ENCODE results near the gene UVSSA.
A peak's percentile ranks its signal among the peaks of the same experiment; 100 is the strongest.

The UVSSA gene

DNA sequence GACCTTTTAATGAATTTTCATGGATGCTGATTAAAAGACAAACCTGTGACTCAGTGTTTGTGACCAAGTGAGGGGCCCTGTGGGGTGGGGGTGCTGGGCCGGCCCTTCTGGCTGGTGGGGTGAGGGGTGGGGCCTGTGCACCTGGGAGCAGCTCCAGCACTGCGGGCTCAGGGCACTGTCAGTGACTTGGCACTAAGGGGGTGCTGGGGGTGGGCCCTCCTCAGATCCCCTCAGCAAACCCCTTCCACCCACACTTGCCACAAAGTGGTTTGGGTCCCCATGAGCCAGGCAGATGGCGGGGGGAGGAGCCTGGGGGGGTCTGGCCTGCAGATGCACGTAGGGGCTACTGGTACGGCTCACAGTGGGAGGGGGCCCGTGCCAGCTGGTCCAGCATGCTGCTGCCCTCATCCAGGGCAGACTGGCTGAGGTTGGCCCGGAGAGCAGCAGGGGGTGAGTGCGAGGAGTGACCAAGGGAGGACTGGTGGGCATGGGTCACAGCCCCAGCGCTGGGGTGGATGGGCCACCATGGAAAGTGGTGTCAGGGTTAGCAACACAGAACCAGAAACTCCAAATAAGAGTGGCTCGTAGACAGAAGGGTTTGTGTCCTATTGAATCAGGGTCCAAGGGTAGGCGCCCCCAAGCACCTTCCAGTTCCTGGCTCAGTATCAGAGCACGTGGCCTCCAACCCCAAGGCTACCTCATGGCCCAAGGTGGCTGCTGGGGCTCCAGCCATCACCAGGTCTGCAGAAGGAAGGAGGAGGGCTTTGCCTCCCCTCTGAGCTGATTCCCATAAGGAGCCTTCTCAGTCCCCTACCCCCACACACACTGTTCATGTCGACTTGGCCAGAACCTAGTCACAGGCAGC is 49.2 kb downstream of the UVSSA start:
- H3K36me3 ChIP-seq (ENCODE audit: control insufficient read depth, insufficient read depth, low read length), result no peaks in the 10 kb centered on the region
- H3K4me3 ChIP-seq (ENCODE audit: low read depth, low read length), result no peak overlapping the region
- H3K9me3 ChIP-seq (ENCODE audit: control insufficient read depth, insufficient read depth, low read length), result peaks cover 8% of the 10 kb centered on the region
- peaks cover 5% of the 10 kb centered on the region for H3K27me3 ChIP-seq (ENCODE audit: control insufficient read depth, insufficient read depth, low read length)
- H3K9ac ChIP-seq (ENCODE audit: low read depth, low read length), result no peak overlapping the region
- no peaks in the 10 kb centered on the region for H3K4me1 ChIP-seq (ENCODE audit: control insufficient read depth, insufficient read depth, low read length)

DNA sequence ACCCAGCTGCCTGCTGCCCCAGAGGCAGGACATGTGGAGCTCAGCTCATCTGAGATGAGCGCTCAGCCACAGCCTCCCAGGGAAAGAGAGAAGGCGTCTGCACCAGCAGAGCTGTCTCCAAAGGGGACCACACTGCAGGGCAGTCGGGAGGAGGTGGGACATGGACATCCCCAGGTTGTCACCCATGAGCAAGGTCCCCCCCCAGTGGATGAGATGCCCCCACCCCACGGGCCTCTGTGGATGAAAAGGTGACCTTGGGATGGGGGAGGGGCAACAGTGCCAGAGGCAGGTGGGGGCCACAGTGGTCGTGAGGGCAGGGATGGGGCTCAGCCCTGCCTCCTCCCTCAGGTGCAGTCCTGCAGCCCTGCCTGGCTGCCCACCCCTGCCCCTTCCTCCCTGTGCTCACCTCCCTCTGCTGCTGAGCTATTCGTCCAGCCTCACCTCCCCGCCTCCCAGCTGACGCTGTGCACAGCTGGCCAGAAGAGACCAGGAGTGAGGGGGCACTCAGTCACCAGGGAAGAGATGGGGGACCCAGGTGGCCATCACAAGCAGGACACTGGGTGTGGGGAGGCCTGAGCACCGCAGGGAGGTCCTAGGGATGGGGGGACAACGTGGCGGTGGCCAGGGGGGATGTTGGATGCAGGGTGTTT is 49.9 kb downstream of the UVSSA start:
- Histone ChIP-seq H3K27me3 (ENCODE audit: control insufficient read depth, insufficient read depth, low read length) (peaks cover 11% of the 10 kb centered on the region), H3K9ac (ENCODE audit: low read depth, low read length) (no peak overlapping the region), H3K9me3 (ENCODE audit: control insufficient read depth, insufficient read depth, low read length) (peaks cover 8% of the 10 kb centered on the region), H3K36me3 (ENCODE audit: control insufficient read depth, insufficient read depth, low read length) (no peaks in the 10 kb centered on the region), H3K4me3 (ENCODE audit: low read depth, low read length) (no peak overlapping the region), H3K4me1 (ENCODE audit: control insufficient read depth, insufficient read depth, low read length) (no peaks in the 10 kb centered on the region)

DNA sequence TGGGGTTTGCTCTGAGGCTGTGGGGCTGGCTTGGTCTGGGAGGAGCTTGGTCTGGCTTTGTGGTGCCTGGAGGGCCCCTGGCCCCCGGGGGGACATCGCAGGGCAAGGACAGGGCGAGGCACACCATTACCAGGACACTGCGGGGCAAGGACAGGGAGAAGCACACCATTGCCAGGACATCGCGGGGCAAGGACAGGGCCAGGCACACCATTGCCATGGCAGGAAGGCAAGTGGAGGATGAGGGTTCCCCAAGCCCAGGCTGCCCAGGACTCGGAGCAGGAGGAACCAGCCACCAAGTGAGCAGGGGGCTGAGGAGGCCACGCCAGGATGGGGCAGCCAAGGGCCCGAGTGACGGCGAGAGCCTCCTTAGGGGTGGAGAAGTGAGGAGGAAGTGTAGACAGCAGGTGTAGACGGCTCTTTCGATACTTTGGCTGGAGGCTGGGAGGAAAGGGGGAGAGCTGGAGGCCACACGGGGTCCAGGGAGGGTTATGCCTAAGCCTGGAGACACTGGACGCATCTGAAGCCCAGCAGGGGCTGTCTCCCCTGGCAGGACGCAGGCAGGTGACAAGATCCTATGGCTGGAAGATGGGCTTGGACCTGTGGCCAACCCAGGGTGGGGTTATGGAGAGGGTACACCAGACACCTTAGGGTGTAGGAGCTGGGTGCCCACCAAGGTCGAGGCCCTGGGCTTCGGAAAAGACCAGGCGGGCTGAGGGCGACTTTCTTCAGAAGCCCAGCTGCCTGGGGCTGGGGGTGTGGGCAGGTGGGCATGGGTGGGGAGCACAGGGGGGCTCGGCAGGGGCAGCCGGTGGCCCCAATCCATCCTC is 51.9 kb downstream of the UVSSA start:
- Histone ChIP-seq H3K9ac (ENCODE audit: low read depth, low read length) (no peak overlapping the region), H3K36me3 (ENCODE audit: control insufficient read depth, insufficient read depth, low read length) (no peaks in the 10 kb centered on the region), H3K4me3 (ENCODE audit: low read depth, low read length) (no peak overlapping the region), H3K4me1 (ENCODE audit: control insufficient read depth, insufficient read depth, low read length) (no peaks in the 10 kb centered on the region), H3K9me3 (ENCODE audit: control insufficient read depth, insufficient read depth, low read length) (peaks cover 8% of the 10 kb centered on the region), H3K27me3 (ENCODE audit: control insufficient read depth, insufficient read depth, low read length) (peaks cover 22% of the 10 kb centered on the region)

DNA sequence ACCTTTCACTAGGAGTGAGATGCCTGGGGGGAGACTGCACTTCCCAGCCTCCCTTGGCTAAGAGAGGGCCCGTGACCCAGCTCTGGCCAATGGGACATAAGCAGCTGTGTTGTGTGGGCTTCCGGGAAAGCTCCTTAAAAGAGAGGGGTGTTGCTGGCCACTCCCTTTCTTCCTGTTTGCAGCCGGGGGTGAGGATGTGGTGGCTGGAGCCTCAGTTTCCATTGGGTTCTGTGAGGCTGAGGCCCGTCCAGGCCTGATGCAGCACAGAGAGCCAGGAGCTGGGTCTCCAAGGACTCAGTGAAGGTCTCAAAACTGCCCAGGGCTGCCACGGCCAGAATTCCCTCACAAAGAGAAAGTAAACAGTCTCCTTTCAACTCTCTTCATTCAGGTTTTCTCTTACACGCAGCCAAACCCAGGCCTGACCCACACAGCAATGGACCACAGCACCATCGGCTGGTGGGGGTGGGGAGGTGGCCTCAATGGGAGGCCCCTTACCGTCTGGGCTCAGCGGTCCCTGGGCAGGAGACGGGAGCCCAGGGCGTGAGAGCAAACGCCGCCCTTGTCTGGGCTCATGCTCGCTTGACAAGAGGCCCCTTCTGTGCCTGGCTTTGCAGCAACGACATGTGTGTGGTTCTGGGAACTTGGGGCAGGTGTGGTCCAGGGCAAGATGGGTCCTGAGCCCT is 52.6 kb downstream of the UVSSA start:
- H3K9ac ChIP-seq (ENCODE audit: low read depth, low read length), result no peak overlapping the region
- no peaks in the 10 kb centered on the region for H3K4me1 ChIP-seq (ENCODE audit: control insufficient read depth, insufficient read depth, low read length)
- H3K27me3 ChIP-seq (ENCODE audit: control insufficient read depth, insufficient read depth, low read length), result peaks cover 29% of the 10 kb centered on the region
- H3K4me3 ChIP-seq (ENCODE audit: low read depth, low read length), result no peak overlapping the region
- H3K36me3 ChIP-seq (ENCODE audit: control insufficient read depth, insufficient read depth, low read length), result no peaks in the 10 kb centered on the region
- peaks cover 8% of the 10 kb centered on the region for H3K9me3 ChIP-seq (ENCODE audit: control insufficient read depth, insufficient read depth, low read length)

DNA sequence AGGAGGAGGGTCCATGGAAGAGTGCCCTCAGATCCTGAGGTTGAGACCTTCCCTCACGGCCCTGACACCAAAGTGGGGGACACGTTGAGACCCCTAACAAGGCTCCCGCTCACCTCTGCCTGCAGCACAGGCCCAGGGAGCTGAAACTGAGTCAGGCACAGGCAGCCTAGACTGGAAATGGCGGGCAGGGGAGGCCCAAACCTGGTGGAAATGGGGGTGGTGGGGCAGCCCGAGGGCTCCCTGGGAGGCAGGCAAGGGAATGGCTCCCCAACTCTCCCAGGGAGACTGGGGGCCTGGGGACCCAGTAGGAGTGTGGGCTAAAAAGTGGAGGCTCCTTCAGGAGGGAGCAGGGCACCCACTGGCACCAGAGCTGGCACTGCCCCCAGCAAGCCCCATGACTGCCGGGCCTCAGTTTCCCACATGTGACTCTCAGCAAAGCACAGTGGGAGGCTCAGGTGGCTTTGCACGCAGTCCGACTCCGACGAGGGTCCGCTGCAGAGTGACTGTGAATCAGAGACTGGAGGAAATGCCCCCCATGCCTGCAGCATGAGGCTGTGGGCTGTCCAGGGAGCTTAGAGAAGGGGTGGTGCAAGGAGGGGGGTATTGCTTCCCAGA is 53.3 kb downstream of the UVSSA start:
- Histone ChIP-seq H3K4me1 (ENCODE audit: control insufficient read depth, insufficient read depth, low read length) (no peaks in the 10 kb centered on the region), H3K4me3 (ENCODE audit: low read depth, low read length) (no peak overlapping the region), H3K36me3 (ENCODE audit: control insufficient read depth, insufficient read depth, low read length) (no peaks in the 10 kb centered on the region), H3K9me3 (ENCODE audit: control insufficient read depth, insufficient read depth, low read length) (peaks cover 8% of the 10 kb centered on the region), H3K9ac (ENCODE audit: low read depth, low read length) (no peak overlapping the region), H3K27me3 (ENCODE audit: control insufficient read depth, insufficient read depth, low read length) (peaks cover 36% of the 10 kb centered on the region)

DNA sequence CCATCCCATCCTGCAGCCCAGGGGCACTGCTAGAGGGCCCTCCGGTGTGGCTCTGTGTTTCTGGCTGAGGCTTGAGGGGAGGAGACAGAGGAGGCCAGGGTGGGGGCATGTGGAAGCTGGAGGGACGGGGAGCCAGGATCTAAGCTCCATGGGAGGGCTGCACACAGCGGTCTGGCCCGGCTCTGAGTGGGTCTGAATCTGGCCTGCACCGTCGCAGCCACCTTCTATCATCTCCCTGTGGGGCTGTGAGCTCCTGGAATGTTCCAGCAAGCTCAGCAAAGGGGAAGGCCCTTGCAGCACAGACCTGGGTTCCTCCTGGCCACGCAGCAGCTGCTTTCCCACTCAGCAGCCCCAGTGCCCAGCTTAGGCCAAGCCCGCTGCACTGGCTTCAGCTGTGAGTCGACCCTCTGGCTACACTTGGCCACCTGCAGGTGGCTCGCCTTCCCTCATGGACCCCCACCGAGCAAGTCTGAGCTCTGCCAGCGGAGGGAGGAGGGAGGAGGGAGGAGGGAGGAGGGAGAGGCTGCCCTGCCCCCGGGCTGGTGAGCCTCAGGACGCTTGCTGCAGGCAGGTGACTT is 53.9 kb downstream of the UVSSA start:
- H3K4me1 ChIP-seq (ENCODE audit: control insufficient read depth, insufficient read depth, low read length), result no peaks in the 10 kb centered on the region
- H3K4me3 ChIP-seq (ENCODE audit: low read depth, low read length), result no peak overlapping the region
- H3K9me3 ChIP-seq (ENCODE audit: control insufficient read depth, insufficient read depth, low read length), result peaks cover 8% of the 10 kb centered on the region
- H3K27me3 ChIP-seq (ENCODE audit: control insufficient read depth, insufficient read depth, low read length), result peaks cover 42% of the 10 kb centered on the region
- no peaks in the 10 kb centered on the region for H3K36me3 ChIP-seq (ENCODE audit: control insufficient read depth, insufficient read depth, low read length)
- H3K9ac ChIP-seq (ENCODE audit: low read depth, low read length), result no peak overlapping the region

DNA sequence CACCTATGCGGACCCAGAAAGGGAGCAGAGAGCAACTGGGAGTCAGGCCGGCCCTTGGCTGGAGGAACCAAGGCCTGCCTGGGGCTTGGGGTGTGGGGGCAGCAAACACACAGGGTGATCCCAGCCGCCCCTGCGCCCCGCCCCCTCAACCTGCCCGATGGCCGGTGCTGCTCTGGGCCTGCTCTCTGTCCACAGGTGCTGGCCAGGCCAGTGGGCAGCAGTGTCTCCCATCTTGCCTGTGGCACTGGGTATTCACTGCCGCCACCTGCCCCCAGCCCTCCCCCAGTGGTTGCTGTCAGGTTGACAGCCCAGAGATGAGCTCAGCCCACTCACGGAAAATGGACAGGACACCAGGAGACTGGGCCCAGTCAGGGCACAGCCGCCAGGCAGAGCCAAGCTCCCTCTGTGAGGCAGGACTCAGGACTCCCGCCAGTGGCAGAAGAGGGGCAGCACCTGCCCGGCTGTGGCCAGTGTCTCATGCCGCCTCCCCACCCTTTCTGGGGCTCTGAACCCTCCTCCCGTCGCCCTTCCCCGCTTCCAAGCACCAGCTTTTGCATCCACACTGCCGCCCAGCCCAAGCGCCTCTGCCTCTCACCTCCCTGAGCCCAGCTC is 54.5 kb downstream of the UVSSA start:
- no peak overlapping the region for H3K9ac ChIP-seq (ENCODE audit: low read depth, low read length)
- H3K4me1 ChIP-seq (ENCODE audit: control insufficient read depth, insufficient read depth, low read length), result no peaks in the 10 kb centered on the region
- peaks cover 8% of the 10 kb centered on the region for H3K9me3 ChIP-seq (ENCODE audit: control insufficient read depth, insufficient read depth, low read length)
- no peaks in the 10 kb centered on the region for H3K36me3 ChIP-seq (ENCODE audit: control insufficient read depth, insufficient read depth, low read length)
- H3K27me3 ChIP-seq (ENCODE audit: control insufficient read depth, insufficient read depth, low read length), result peaks cover 46% of the 10 kb centered on the region
- H3K4me3 ChIP-seq (ENCODE audit: low read depth, low read length), result no peak overlapping the region

DNA sequence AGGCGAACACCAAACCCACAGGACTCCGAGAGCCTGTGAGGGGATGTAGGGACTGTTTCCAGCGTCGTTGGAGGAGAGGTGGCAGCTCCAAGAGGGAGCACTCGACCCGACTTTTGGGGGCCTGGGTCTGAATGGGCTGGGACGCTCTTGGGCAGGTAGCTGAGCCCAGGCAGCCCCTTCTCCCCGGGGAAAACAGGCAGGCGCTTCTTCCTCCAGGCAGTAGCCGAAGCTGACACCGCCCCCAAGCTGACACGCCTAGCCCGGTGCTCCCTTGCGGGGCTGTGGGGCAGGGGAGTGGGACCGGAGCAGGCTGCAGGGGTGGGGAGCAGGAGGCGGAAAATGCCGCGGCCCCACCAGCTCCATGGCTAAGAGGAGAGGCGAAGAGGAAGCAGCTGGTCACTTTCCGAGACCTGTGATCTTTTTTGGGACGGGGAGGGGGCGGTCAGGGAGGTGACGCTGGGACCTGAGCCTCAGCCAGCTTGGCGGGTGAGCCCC is 55.1 kb downstream of the UVSSA start:
- Histone ChIP-seq H3K4me1 (ENCODE audit: control insufficient read depth, insufficient read depth, low read length) (no peaks in the 10 kb centered on the region), H3K4me3 (ENCODE audit: low read depth, low read length) (no peak overlapping the region), H3K9ac (ENCODE audit: low read depth, low read length) (no peak overlapping the region), H3K9me3 (ENCODE audit: control insufficient read depth, insufficient read depth, low read length) (peaks cover 4% of the 10 kb centered on the region), H3K27me3 (ENCODE audit: control insufficient read depth, insufficient read depth, low read length) (peaks cover 52% of the 10 kb centered on the region), H3K36me3 (ENCODE audit: control insufficient read depth, insufficient read depth, low read length) (no peaks in the 10 kb centered on the region)

DNA sequence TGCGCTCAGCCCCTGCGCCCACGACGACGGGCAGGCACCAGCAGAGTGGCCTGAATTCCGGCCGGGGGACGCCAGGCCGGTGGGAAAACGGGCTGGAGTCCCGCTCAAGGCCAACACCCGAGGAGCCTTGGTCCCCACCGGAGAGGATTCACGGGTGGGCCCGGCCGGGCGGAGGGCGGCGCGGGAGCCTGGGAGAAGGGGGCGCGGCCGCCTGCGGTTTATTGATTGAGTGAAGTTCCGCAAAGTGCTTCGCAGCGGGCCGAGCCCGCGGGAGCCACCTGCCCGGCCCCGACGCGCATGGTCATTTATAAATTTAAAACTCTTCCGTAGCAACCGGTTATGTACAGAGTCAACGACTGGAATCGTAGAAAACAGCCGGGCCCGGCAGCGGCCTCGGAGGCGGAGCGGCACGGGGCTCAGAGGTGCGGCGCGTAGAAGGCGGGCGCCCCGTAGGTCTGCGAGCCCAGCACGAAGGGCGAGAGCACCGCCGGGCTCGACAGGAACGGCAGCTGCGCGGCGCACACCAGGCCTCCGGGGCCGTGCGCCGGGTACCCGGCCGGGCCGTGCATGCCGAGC is 55.6 kb downstream of the UVSSA start:
- Histone ChIP-seq H3K4me3 (ENCODE audit: low read depth, low read length) (no peak overlapping the region), H3K9me3 (ENCODE audit: control insufficient read depth, insufficient read depth, low read length) (no peaks in the 10 kb centered on the region), H3K36me3 (ENCODE audit: control insufficient read depth, insufficient read depth, low read length) (no peaks in the 10 kb centered on the region), H3K27me3 (ENCODE audit: control insufficient read depth, insufficient read depth, low read length) (peaks cover 57% of the 10 kb centered on the region), H3K9ac (ENCODE audit: low read depth, low read length) (no peak overlapping the region), H3K4me1 (ENCODE audit: control insufficient read depth, insufficient read depth, low read length) (no peaks in the 10 kb centered on the region)

DNA sequence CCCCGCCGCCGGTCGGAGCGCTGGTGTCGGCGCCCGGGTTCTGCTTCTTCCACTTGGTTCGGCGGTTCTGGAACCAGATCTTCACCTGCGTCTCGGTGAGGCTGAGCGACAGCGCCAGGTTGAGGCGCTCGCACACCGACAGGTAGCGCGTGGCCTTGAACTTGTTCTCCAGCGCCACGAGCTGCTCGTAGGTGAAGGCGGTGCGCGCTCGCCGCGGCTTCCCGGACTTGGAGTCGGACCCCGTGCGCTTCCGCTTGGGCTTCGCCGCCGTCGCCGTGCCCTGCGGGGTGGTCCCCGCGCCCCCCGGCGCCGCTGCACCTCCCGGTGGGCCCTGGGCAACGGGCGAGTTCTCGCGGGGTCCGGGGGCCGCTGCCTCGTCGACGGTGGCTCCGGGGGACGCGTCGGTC is 56.2 kb downstream of the UVSSA start:
- Histone ChIP-seq H3K4me1 (ENCODE audit: control insufficient read depth, insufficient read depth, low read length) (no peaks in the 10 kb centered on the region), H3K36me3 (ENCODE audit: control insufficient read depth, insufficient read depth, low read length) (no peaks in the 10 kb centered on the region), H3K4me3 (ENCODE audit: low read depth, low read length) (peak overlapping the region; percentile 8), H3K9me3 (ENCODE audit: control insufficient read depth, insufficient read depth, low read length) (no peaks in the 10 kb centered on the region), H3K9ac (ENCODE audit: low read depth, low read length) (no peak overlapping the region), H3K27me3 (ENCODE audit: control insufficient read depth, insufficient read depth, low read length) (peaks cover 61% of the 10 kb centered on the region)
